DND-41 (cell line): ENCODE results near the gene RHOA.

Source experiments
- EZH2 ChIP-seq: IDR thresholded peaks from 3 replicates; pipeline ENCODE4 v1.6.1; 2012; ENCODE audit warnings: borderline replicate concordance, low read depth, mild to moderate bottlenecking, moderate library complexity, low read length, inconsistent platforms; ENCODE audit not compliant: severe bottlenecking
- TF ChIP-seq, protein P1 (sequence below): IDR thresholded peaks from 2 replicates; pipeline ENCODE4 v1.5.1; 2012; ENCODE audit warnings: borderline replicate concordance, low read length, moderate library complexity, mild to moderate bottlenecking; ENCODE audit not compliant: poor library complexity, severe bottlenecking; ENCODE audit errors: extremely low read depth

DNA sequence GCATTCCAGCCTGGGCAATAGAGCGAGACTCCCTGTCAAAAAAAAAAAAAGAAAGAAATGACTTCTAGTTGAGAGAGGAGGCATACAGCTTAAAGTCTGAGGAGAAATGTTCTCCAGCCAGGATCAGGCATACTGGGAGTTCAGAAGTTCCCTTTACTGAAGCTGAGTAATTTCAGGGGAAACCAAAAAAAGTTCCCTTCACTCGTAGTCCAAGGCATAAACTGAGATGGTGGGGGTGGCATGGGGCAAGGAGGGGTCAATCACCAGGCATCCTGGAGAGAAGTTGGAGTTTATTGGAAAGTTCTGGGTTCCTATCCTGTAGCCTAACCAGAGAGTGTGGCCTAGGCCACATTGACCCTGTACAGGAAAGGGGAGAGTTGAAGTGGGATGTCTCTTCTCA is 59.5 kb downstream of the RHOA start:
- TF ChIP-seq, protein P1, sequence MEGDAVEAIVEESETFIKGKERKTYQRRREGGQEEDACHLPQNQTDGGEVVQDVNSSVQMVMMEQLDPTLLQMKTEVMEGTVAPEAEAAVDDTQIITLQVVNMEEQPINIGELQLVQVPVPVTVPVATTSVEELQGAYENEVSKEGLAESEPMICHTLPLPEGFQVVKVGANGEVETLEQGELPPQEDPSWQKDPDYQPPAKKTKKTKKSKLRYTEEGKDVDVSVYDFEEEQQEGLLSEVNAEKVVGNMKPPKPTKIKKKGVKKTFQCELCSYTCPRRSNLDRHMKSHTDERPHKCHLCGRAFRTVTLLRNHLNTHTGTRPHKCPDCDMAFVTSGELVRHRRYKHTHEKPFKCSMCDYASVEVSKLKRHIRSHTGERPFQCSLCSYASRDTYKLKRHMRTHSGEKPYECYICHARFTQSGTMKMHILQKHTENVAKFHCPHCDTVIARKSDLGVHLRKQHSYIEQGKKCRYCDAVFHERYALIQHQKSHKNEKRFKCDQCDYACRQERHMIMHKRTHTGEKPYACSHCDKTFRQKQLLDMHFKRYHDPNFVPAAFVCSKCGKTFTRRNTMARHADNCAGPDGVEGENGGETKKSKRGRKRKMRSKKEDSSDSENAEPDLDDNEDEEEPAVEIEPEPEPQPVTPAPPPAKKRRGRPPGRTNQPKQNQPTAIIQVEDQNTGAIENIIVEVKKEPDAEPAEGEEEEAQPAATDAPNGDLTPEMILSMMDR: no peak
- no peak for TF ChIP-seq EZH2
